B cell (primary cell): Measurements from ENCODE around the gene RBKS. TPM values are rescaled to one million over a fixed set of nuclear protein-coding genes. Genes with fewer than 3 reads are reported as not detected.

Source experiments
- ATAC-seq: fragments of 200-7000 bp; cut with Tn5 transposase; one replicate; pipeline ENCODE4 v1.10.0; 2021; ENCODE audit warnings: low read depth, mild to moderate bottlenecking, moderate number of reproducible peaks, moderate library complexity
- CTCF ChIA-PET: fragments of 350-600 bp; sonication (Branson Sonifier 250); formaldehyde crosslinking; loops from one replicate; lab custom pipeline; 2021; ENCODE audit warnings: antibody characterized with exemption, inconsistent platforms; lab: Charles Lee
- POLR2A ChIA-PET: fragments of 350-600 bp; sonication (Branson Sonifier 250); formaldehyde crosslinking; loops from one replicate; lab custom pipeline; 2021; ENCODE audit warnings: antibody characterized with exemption; lab: Charles Lee
- DNase-seq: peaks from one replicate; pipeline ENCODE4 v3.0.0; 2013
- H2AFZ ChIP-seq: 2 replicates; pipeline ENCODE4 v1.6.1; 2012; ENCODE audit warnings: mild to moderate bottlenecking, low read depth, low read length; ENCODE audit not compliant: insufficient read depth, poor library complexity, severe bottlenecking
- H3K27ac ChIP-seq, 2 donors: 1 replicate in 1 of 2; 2 replicates in 1 of 2; pipeline ENCODE4 v1.5.1; 2012 to 2013; ENCODE audit warnings: low read length in 2 of 2, mild to moderate bottlenecking in 2 of 2, moderate library complexity in 1 of 2
- H3K27me3 ChIP-seq, 4 experiments: fragments of 200-600 bp in 1 of 4; sonication (generic) in 1 of 4; replicated peaks in 1 of 4; 1 replicate in 2 of 4; 2 replicates in 2 of 4; pipeline versions ENCODE4 v1.6.1 to v1.7.0; 2013 to 2016; ENCODE audit warnings: low read length in 3 of 4, mild to moderate bottlenecking in 2 of 4, mixed read lengths in 1 of 4, moderate library complexity in 1 of 4; ENCODE audit not compliant: insufficient read depth in 4 of 4, control insufficient read depth in 3 of 4; ENCODE audit errors: control extremely low read depth in 1 of 4
- H3K36me3 ChIP-seq, 2 experiments: replicated peaks in 1 of 2; 1 replicate in 1 of 2; 2 replicates in 1 of 2; pipeline versions ENCODE4 v1.6.1 to v1.7.1; 2013; ENCODE audit warnings: low read length in 1 of 2; ENCODE audit not compliant: insufficient read depth in 2 of 2, control insufficient read depth in 1 of 2; ENCODE audit errors: control extremely low read depth in 1 of 2, extremely low read depth in 1 of 2
- H3K4me1 ChIP-seq, 2 donors: fragments of 200-600 bp in 1 of 2; sonication (generic) in 1 of 2; 1 replicate in 1 of 2; 2 replicates in 1 of 2; pipeline versions ENCODE4 v1.5.1 to v1.6.1; 2013 to 2017; ENCODE audit warnings: low read length in 2 of 2; ENCODE audit not compliant: control insufficient read depth in 2 of 2, insufficient read depth in 2 of 2
- H3K4me2 ChIP-seq: replicated peaks from 2 replicates; pipeline ENCODE3; 2012; ENCODE audit warnings: mild to moderate bottlenecking, low read depth, low read length; ENCODE audit not compliant: poor library complexity, severe bottlenecking
- H3K4me3 ChIP-seq, 5 experiments: fragments of 200-600 bp in 1 of 5; sonication (generic) in 1 of 5; 1 replicate in 3 of 5; 2 replicates in 2 of 5; pipeline versions ENCODE4 v1.5.1 to v1.7.0; 2011 to 2016; ENCODE audit warnings: low read length in 4 of 5, mild to moderate bottlenecking in 4 of 5, low read depth in 2 of 5, control low read depth in 1 of 5, moderate library complexity in 1 of 5; ENCODE audit not compliant: insufficient read depth in 1 of 5; ENCODE audit errors: control extremely low read depth in 1 of 5, extremely low read depth in 1 of 5
- H3K79me2 ChIP-seq: fragments of 200-600 bp; sonication (generic); one replicate; pipeline ENCODE4 v1.6.0; 2016; ENCODE audit warnings: low read length; ENCODE audit not compliant: control insufficient read depth, insufficient read depth
- H3K9ac ChIP-seq: fragments of 200-600 bp; sonication (generic); 2 replicates; pipeline ENCODE4 v1.6.1; 2017; ENCODE audit warnings: mild to moderate bottlenecking, low read length, moderate library complexity
- H3K9me3 ChIP-seq, 3 donors: one replicate each; pipeline versions ENCODE4 v1.6.1 to v1.7.1; 2013; ENCODE audit warnings: low read length in 2 of 3; ENCODE audit not compliant: control insufficient read depth in 2 of 3, insufficient read depth in 1 of 3; ENCODE audit errors: control extremely low read depth in 1 of 3
- H4K20me1 ChIP-seq: 2 replicates; pipeline ENCODE4 v1.6.0; 2012; ENCODE audit warnings: mild to moderate bottlenecking, low read length; ENCODE audit not compliant: insufficient read depth, control insufficient read depth, poor library complexity, severe bottlenecking
- H3K27ac Mint-ChIP-seq: one replicate; pipeline ENCODE4 v1.8.0; 2021; ENCODE audit warnings: mixed read lengths
- H3K27me3 Mint-ChIP-seq: one replicate; pipeline ENCODE4 v1.8.0; 2021; ENCODE audit warnings: mixed read lengths
- H3K4me1 Mint-ChIP-seq: one replicate; pipeline ENCODE4 v1.8.0; 2021; ENCODE audit warnings: mixed read lengths
- H3K4me3 Mint-ChIP-seq: one replicate; pipeline ENCODE4 v1.8.0; 2021; ENCODE audit warnings: mixed read lengths
- H3K9me3 Mint-ChIP-seq: one replicate; pipeline ENCODE4 v1.8.0; 2022; ENCODE audit warnings: mixed read lengths; ENCODE audit not compliant: insufficient read depth
- CTCF ChIP-seq: fragments of 200-600 bp; IDR thresholded peaks from one replicate; pipeline ENCODE4 v1.8.0; 2022; ENCODE audit warnings: antibody characterized with exemption, mild to moderate bottlenecking
- EZH2 ChIP-seq: IDR thresholded peaks from 2 replicates; pipeline ENCODE4 v1.6.1; 2012; ENCODE audit warnings: borderline replicate concordance, low read depth, mild to moderate bottlenecking, moderate library complexity, low read length; ENCODE audit not compliant: insufficient read depth, poor library complexity, severe bottlenecking
- WGBS: methylation state at CpG from one replicate; pipeline ENCODE4 v1.1.5; 2013; ENCODE audit warnings: missing lambda C conversion rate; ENCODE audit not compliant: insufficient coverage; 5-methylcytosine and 5-hydroxymethylcytosine counted together
- intact Hi-C: fragments of 100-400 bp; cut with micrococcal nuclease; formaldehyde crosslinking; loops from one replicate; pipeline ENCODE4 v1.10.0; 2022
- polyA plus RNA-seq: library from polyadenylated mRNA; depleted of rRNA; stranded (reverse); fragments of >200 nt; gene quantifications from 2 replicates; pipeline ENCODE4 v1.2.3, GENCODE V29; 2012
- total RNA-seq, 2 donors: library from RNA; stranded (reverse); fragments of 120-200 nt in 1 of 2; gene quantifications; 1 replicate in 1 of 2; 2 replicates in 1 of 2; pipeline versions ENCODE4 v1.2.3 to v1.2.4, GENCODE V29; 2013 to 2022

Gene RBKS
- total and polyA plus RNA-seq, 2 donors (not counting 1 experiment from before 2014, with no cell fraction given), result 6.4 to 9.2 TPM

- no peak overlapping the region for H3K27ac ChIP-seq
- ATAC-seq (no peak), DNase-seq (no peak)
- no peak overlapping the region for H2AFZ ChIP-seq
- peaks cover 0 to 9% (median 3%) of the 10 kb centered on the region in 3 donors for H3K9me3 ChIP-seq
- intact Hi-C loops, result no loop called here
- H4K20me1 ChIP-seq, result no peaks in the 10 kb centered on the region
- Mint-ChIP-seq H3K4me3 (no peak overlapping the region), H3K27ac (no peak overlapping the region), H3K9me3 (no peaks in the 10 kb centered on the region), H3K4me1 (no peaks in the 10 kb centered on the region), H3K27me3 (peaks cover 14% of the 10 kb centered on the region)
- H3K4me2 ChIP-seq, result no peak overlapping the region
- H3K27me3 ChIP-seq, result peaks cover 0 to 7% (median 2%) of the 10 kb centered on the region in 4 experiments
- POLR2A ChIA-PET, result no interaction called here
- CTCF ChIA-PET, result no interaction called here
- no peaks in the 10 kb centered on the region for H3K79me2 ChIP-seq
- no peak for TF ChIP-seq CTCF
- TF ChIP-seq EZH2, result no peak
- no peaks in the 10 kb centered on the region for H3K36me3 ChIP-seq
- H3K9ac ChIP-seq, result no peak overlapping the region
- H3K4me3 ChIP-seq, result no peak overlapping the region
- 98% methylated on average over 9 of the region's 9 CpGs for WGBS
- no peaks in the 10 kb centered on the region for H3K4me1 ChIP-seq
These were observed 147.6 kb downstream of the RBKS start for GRCh38 chr2:27742571-27742970.

DNA sequence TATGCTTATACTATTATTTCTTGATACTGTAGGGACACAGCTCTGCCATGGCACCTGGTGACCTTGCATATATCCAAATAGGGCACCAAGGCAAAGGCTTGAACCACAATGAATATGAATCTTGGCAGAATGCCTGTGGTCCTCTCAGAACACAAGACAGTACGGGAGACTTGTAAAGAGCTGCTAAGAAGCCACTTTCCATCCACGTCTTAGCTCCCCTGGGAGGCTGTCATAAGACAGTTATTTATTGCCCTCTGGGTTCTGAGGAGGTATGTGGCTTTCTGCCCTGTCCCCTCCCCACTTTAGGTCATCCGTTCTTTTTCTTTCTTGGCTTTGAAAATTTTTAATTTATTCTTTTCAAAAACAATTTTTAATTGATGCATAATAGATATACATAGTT is 148.5 kb downstream of the RBKS start:
- Histone ChIP-seq H3K27me3 (peaks cover 0 to 13% (median 4%) of the 10 kb centered on the region in 4 experiments), H4K20me1 (no peaks in the 10 kb centered on the region), H3K27ac (no peak overlapping the region), H3K9ac (no peak overlapping the region), H3K4me2 (no peak overlapping the region), H2AFZ (no peak overlapping the region), H3K4me3 (no peak overlapping the region), H3K4me1 (no peaks in the 10 kb centered on the region), H3K36me3 (no peaks in the 10 kb centered on the region), H3K9me3 (peaks cover 0 to 9% (median 3%) of the 10 kb centered on the region in 3 donors), H3K79me2 (no peaks in the 10 kb centered on the region)
- Mint-ChIP-seq H3K4me3 (no peak overlapping the region), H3K27me3 (peaks cover 20% of the 10 kb centered on the region), H3K9me3 (no peaks in the 10 kb centered on the region), H3K4me1 (no peaks in the 10 kb centered on the region), H3K27ac (no peak overlapping the region)
- ATAC-seq, result no peak
- CTCF ChIA-PET, result no interaction called here
- POLR2A ChIA-PET, result no interaction called here
- TF ChIP-seq CTCF (no peak), EZH2 (no peak)
- no peak for DNase-seq
- WGBS, result 0% methylated on average over 1 of the region's 3 CpGs
- intact Hi-C loops, result no loop called here
